IMR-90 (cell line): ENCODE data around the gene CCPG1.

Source experiments
- BHLHE40 ChIP-seq: fragments of 150-350 bp; IDR thresholded peaks from 2 replicates; pipeline ENCODE4 v1.6.1; 2016; ENCODE audit warnings: mild to moderate bottlenecking, low read depth, low read length
- MAFK ChIP-seq: IDR thresholded peaks from 2 replicates; pipeline ENCODE4 v1.6.1; 2012; ENCODE audit warnings: low read depth, low read length, improper control_type of control experiment
- MXI1 ChIP-seq: IDR thresholded peaks from 2 replicates; pipeline ENCODE4 v1.6.1; 2012; ENCODE audit warnings: low read depth, mild to moderate bottlenecking, low read length, moderate library complexity, borderline replicate concordance
- NFE2L2 ChIP-seq: fragments of 150-350 bp; IDR thresholded peaks from 2 replicates; pipeline ENCODE4 v1.6.1; 2016; ENCODE audit warnings: low read depth, mild to moderate bottlenecking, low read length
- POLR2A ChIP-seq: IDR thresholded peaks from 2 replicates; pipeline ENCODE4 v1.6.1; 2012; ENCODE audit warnings: mild to moderate bottlenecking, low read depth, low read length
- TF ChIP-seq, protein P1 (sequence below): conservative IDR thresholded peaks from 2 replicates; pipeline ENCODE4 v1.5.1; 2012; ENCODE audit warnings: mild to moderate bottlenecking, low read depth, low read length, improper control_type of control experiment
- TF ChIP-seq, protein P2 (sequence below): fragments of 150-350 bp; IDR thresholded peaks from 2 replicates; pipeline ENCODE4 v1.6.1; 2017; ENCODE audit warnings: mild to moderate bottlenecking, antibody characterized with exemption, low read length, low read depth

- TF ChIP-seq NFE2L2 (no peak), POLR2A (no peak), BHLHE40 (no peak), MAFK (no peak), MXI1 (no peak)
- TF ChIP-seq, protein P1, sequence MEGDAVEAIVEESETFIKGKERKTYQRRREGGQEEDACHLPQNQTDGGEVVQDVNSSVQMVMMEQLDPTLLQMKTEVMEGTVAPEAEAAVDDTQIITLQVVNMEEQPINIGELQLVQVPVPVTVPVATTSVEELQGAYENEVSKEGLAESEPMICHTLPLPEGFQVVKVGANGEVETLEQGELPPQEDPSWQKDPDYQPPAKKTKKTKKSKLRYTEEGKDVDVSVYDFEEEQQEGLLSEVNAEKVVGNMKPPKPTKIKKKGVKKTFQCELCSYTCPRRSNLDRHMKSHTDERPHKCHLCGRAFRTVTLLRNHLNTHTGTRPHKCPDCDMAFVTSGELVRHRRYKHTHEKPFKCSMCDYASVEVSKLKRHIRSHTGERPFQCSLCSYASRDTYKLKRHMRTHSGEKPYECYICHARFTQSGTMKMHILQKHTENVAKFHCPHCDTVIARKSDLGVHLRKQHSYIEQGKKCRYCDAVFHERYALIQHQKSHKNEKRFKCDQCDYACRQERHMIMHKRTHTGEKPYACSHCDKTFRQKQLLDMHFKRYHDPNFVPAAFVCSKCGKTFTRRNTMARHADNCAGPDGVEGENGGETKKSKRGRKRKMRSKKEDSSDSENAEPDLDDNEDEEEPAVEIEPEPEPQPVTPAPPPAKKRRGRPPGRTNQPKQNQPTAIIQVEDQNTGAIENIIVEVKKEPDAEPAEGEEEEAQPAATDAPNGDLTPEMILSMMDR: no peak
- TF ChIP-seq, protein P2, sequence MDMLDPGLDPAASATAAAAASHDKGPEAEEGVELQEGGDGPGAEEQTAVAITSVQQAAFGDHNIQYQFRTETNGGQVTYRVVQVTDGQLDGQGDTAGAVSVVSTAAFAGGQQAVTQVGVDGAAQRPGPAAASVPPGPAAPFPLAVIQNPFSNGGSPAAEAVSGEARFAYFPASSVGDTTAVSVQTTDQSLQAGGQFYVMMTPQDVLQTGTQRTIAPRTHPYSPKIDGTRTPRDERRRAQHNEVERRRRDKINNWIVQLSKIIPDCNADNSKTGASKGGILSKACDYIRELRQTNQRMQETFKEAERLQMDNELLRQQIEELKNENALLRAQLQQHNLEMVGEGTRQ: no peak
These were observed 18.9 kb downstream of the CCPG1 start for GRCh38 chr15:55389264-55389607.
